ENCODE measurements around the gene GOLGA5. TPM values are rescaled to one million over a fixed set of nuclear protein-coding genes. Genes with fewer than 3 reads are reported as not detected.
A peak's percentile ranks its signal among the peaks of the same experiment; 100 is the strongest.
"Not testable (repeated sequence)": the region's sequence is repeated elsewhere in the genome, so short reads cannot be mapped to it uniquely, and the experiment has no call there.

Gene GOLGA5
- total RNA-seq, 1 donor from 2014 or later: 32.7 TPM

GRCh38 chr14:92778868-92779565 lies 15.1 kb upstream of the GOLGA5 start:
- DNase-seq: not testable (repeated sequence)

GRCh38 chr14:92780444-92781232 lies 13.5 kb upstream of the GOLGA5 start:
- no peak for DNase-seq

GRCh38 chr14:92781350-92781749 lies 12.8 kb upstream of the GOLGA5 start:
- DNase-seq: no peak

GRCh38 chr14:92783813-92784431 lies 10.2 kb upstream of the GOLGA5 start:
- DNase-seq: peak; percentile 68

- no peak for DNase-seq
Measured at GRCh38 chr14:92785667-92786426, 8.3 kb upstream of the GOLGA5 start.

GRCh38 chr14:92786427-92786756 lies 7.7 kb upstream of the GOLGA5 start:
- no peak for DNase-seq

GRCh38 chr14:92787554-92787953 lies 6.6 kb upstream of the GOLGA5 start:
- DNase-seq: no peak

GRCh38 chr14:92789457-92790089 lies 4.5 kb upstream of the GOLGA5 start:
- DNase-seq: no peak

GRCh38 chr14:92792885-92793284 lies 1.2 kb upstream of the GOLGA5 start:
- DNase-seq: peak; percentile 36

GRCh38 chr14:92794547-92794941 lies 439 bp downstream of the GOLGA5 start:
- DNase-seq: no peak

- DNase-seq: no peak
Measured at GRCh38 chr14:92794961-92795360, 856 bp downstream of the GOLGA5 start.

GRCh38 chr14:92797935-92798653 lies 4.0 kb downstream of the GOLGA5 start:
- no peak for DNase-seq

GRCh38 chr14:92798811-92799210 lies 4.7 kb downstream of the GOLGA5 start:
- DNase-seq: no peak

- DNase-seq: no peak
Measured at GRCh38 chr14:92800012-92800411, 5.9 kb downstream of the GOLGA5 start.

- peak; percentile 49 for DNase-seq
Measured at GRCh38 chr14:92800525-92800924, 6.4 kb downstream of the GOLGA5 start.

GRCh38 chr14:92801917-92802316 lies 7.8 kb downstream of the GOLGA5 start:
- no peak for DNase-seq

GRCh38 chr14:92802678-92803077 lies 8.6 kb downstream of the GOLGA5 start:
- DNase-seq: no peak

- no peak for DNase-seq
Measured at GRCh38 chr14:92813201-92813600, 19.1 kb downstream of the GOLGA5 start.

- no peak for DNase-seq
Measured at GRCh38 chr14:92819011-92819597, 25.0 kb downstream of the GOLGA5 start.

- DNase-seq: not testable (repeated sequence)
Measured at GRCh38 chr14:92819680-92820535, 25.8 kb downstream of the GOLGA5 start.
